WERI-Rb-1 (cell line): ENCODE measurements around the gene CRAT.

Experiments
- DNase-seq: peaks from one replicate; pipeline ENCODE4 v3.0.0-alpha.2; 2020
- H3K27ac ChIP-seq: fragments of 250-450 bp; sonication (Bioruptor Pico); 2 replicates; pipeline ENCODE4 v1.5.1; 2020; ENCODE audit warnings: mild to moderate bottlenecking, moderate library complexity
- H3K27me3 ChIP-seq: fragments of 250-450 bp; sonication (Bioruptor Pico); 2 replicates; pipeline ENCODE4 v1.5.1; 2021; ENCODE audit warnings: mild to moderate bottlenecking, low read depth, moderate library complexity; ENCODE audit not compliant: insufficient read depth, severe bottlenecking
- H3K36me3 ChIP-seq: fragments of 250-450 bp; sonication (Bioruptor Pico); 2 replicates; pipeline ENCODE4 v1.5.1; 2020; ENCODE audit warnings: mild to moderate bottlenecking, moderate library complexity
- H3K4me3 ChIP-seq: 2 replicates; pipeline ENCODE4 v1.5.1; 2011; ENCODE audit warnings: low read depth, mild to moderate bottlenecking, control low read depth, low read length
- H3K9me3 ChIP-seq: fragments of 250-450 bp; sonication (Bioruptor Pico); 2 replicates; pipeline ENCODE4 v1.5.1; 2021; ENCODE audit warnings: mild to moderate bottlenecking, moderate library complexity; ENCODE audit not compliant: severe bottlenecking
- CTCF ChIP-seq: IDR thresholded peaks from 2 replicates; pipeline ENCODE4 v1.5.1; 2011; ENCODE audit warnings: low read depth, mild to moderate bottlenecking, control low read depth, inconsistent platforms, low read length

Gene CRAT

GRCh38 chr9:129063061-129063460 is 47.5 kb downstream of the CRAT start:
- Histone ChIP-seq H3K27me3 (no peaks in the 10 kb centered on the region), H3K27ac (no peak overlapping the region), H3K36me3 (peaks cover 52% of the 10 kb centered on the region), H3K9me3 (no peaks in the 10 kb centered on the region), H3K4me3 (no peak overlapping the region)
- no peak for DNase-seq
- TF ChIP-seq CTCF, result no peak

GRCh38 chr9:129060991-129061390 is 49.6 kb downstream of the CRAT start:
- DNase-seq, result no peak
- Histone ChIP-seq H3K27ac (no peak overlapping the region), H3K27me3 (no peaks in the 10 kb centered on the region), H3K9me3 (no peaks in the 10 kb centered on the region), H3K36me3 (peaks cover 49% of the 10 kb centered on the region), H3K4me3 (no peak overlapping the region)
- TF ChIP-seq CTCF, result no peak

- H3K27me3 ChIP-seq, result no peaks in the 10 kb centered on the region
- no peaks in the 10 kb centered on the region for H3K9me3 ChIP-seq
- DNase-seq, result no peak
- H3K36me3 ChIP-seq, result peaks cover 40% of the 10 kb centered on the region
- H3K4me3 ChIP-seq, result no peak overlapping the region
- no peak for TF ChIP-seq CTCF
- H3K27ac ChIP-seq, result no peak overlapping the region
Measured at GRCh38 chr9:129059796-129060785, 50.5 kb downstream of the CRAT start.

GRCh38 chr9:129058965-129059795 is 51.4 kb downstream of the CRAT start:
- Histone ChIP-seq H3K27me3 (no peaks in the 10 kb centered on the region), H3K4me3 (no peak overlapping the region), H3K27ac (no peak overlapping the region), H3K9me3 (no peaks in the 10 kb centered on the region), H3K36me3 (peaks cover 33% of the 10 kb centered on the region)
- TF ChIP-seq CTCF, result no peak
- DNase-seq, result no peak

- peaks cover 50% of the 10 kb centered on the region for H3K36me3 ChIP-seq
- no peak for DNase-seq
- TF ChIP-seq CTCF, result no peak
Measured at GRCh38 chr9:129054163-129054851, 56.3 kb downstream of the CRAT start.

More at GRCh38 chr9:129054163-129054851, 56.3 kb downstream of the CRAT start:
- H3K27ac ChIP-seq, result no peak overlapping the region
- no peaks in the 10 kb centered on the region for H3K27me3 ChIP-seq
- H3K4me3 ChIP-seq, result no peak overlapping the region
- H3K9me3 ChIP-seq, result no peaks in the 10 kb centered on the region
